DMS153 treated with DMSO at 0.1 percent for 48 hours (cell line): ENCODE data around the gene SGSH.
"Not testable (repeated sequence)": the region's sequence is repeated elsewhere in the genome, so short reads cannot be mapped to it uniquely, and the experiment has no call there.

Source experiments
- DNase-seq: peaks from one replicate; lab custom pipeline; 2025; ENCODE audit not compliant: unreplicated experiment; lab: John Stamatoyannopoulos, UW

Gene SGSH

DNA sequence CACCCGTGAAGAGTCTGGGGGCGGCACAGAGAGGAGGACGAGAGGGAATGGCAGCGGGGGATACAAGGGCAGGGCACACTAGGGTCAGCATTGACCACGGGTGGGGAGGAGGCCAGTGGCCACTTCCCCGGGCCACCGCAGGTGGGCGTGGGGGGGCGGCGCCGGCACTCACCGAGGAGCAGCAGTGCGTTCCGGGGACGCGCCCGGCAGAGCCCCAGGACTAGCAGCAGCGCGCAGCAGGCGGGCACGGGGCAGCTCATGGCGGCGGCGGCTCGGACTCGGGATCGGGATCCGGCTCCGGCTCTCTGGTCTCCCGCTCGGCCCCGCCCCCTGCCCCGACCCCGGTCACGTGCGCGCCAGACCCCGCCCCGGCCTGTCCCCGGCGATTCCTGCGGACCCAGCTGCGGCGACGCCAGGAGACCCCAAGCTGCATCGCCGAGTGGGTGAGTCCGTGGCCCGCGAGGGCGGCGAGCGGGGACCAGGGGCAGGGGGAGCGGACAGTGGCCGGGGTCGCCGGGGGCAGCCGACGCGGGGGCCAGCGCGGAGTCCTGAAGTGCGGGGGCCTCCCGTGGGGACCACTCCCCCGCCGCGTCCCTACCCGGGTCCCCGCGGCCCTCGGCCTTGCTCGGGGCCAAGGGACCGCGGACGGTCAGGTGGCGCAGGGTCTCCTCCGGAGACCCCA lies at the start of gene SGSH, which contains the start of gene SLC26A11:
TSS of gene SGSH (minus strand) at position 280 of the 682 bp plus-strand sequence. CDS start at position 260, 20 bp downstream.
TSS of gene SLC26A11 (plus strand) at position 374 of the 682 bp plus-strand sequence. CDS start 1,134 bp downstream, outside the sequence.
- peak; percentile 46 for DNase-seq

DNA sequence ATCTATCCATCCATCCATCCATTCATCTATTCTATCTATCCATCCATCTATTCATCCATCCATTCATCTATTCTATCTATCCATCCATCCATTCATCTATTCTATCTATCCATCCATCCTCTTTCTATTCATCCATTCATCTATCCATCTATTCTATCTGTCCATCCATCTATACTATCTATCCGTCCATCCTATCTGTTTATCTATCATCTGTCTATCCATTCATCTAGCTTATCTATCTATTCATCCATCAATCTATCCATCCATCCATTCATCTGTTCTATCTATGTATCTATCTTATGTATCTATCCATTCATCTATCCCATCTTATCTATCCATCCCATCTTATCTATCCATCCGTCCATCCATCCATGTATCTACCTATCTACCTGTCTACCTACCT lies 49.3 kb upstream of the SGSH start:
- DNase-seq, result no peak

DNA sequence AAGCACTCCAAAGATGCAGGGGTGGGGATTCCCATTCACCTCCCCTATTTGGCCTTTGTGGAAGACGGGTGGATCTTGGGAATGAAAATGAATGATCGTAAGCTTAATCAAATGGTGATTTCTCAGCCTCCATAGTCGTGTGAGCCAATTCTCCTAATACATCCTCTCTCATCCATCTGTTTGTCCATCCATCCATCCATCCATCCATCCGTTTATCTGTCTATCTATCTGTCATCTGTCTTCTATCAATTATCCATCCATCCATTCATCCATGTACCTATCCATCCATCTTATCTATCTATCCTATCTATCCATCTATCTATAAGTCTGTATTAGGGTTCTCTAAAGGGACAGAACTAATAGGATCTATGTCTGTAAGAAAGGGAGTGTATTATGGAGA lies 48.3 kb upstream of the SGSH start:
- no peak for DNase-seq

DNA sequence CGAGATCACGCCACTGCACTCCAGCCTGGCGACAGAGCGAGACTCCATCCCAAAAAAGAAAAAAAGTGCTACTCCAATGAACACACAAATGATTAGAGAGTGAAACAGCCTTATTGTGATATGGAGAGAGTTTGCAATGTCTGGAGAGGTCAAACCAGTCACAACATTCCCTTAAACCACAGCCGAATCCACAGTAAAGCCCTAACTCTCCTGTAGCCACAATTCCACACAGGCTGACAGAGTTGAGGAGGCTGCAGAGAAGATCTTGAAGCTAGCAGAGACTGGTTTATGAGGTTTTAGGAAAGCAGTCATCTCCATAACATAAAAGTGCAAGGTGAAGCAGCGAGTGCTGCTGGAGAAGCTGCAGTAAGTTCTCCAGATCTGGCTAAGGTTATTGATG lies 47.3 kb upstream of the SGSH start:
- no peak for DNase-seq

DNA sequence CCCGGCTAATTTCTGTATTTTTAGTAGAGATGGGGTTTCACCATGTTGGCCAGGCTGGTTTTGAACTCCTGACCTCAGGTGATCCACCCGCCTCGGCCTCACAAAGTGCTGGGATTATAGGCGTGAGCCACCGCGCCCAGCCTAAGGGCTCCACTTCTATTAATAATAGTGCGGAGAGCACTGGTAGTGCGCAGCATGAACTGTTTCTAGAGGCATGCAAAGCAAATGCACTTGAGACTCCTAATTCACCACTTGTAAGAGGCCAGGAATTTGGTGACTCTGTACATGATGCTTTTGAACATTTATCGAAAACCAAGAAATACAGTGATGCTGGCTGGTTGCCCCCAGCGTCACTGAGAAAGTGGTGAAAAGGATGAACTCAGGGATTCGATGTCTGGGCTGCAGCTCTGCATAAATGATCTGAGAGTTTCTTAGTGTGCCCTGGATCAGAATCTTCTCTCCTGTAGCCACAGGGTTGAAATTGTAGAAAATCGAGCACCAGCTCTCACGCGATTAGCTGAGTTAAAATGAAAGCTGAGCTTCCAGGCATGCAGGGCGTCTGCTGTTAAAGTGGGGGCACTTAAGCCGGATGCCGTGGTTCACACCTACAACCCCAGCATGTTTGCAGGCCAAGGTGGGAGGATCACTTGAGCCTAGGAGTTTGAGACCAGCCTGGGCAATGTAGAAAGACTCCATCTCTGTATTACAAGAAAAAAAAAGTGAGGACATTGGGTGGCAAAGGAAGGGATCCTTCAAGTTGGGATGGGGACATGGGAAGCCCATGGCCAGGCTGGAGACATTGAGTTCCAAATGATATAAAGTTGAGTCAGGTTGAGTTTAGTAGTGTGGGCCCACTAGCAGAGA lies 45.3 kb upstream of the SGSH start:
- no peak for DNase-seq

DNA sequence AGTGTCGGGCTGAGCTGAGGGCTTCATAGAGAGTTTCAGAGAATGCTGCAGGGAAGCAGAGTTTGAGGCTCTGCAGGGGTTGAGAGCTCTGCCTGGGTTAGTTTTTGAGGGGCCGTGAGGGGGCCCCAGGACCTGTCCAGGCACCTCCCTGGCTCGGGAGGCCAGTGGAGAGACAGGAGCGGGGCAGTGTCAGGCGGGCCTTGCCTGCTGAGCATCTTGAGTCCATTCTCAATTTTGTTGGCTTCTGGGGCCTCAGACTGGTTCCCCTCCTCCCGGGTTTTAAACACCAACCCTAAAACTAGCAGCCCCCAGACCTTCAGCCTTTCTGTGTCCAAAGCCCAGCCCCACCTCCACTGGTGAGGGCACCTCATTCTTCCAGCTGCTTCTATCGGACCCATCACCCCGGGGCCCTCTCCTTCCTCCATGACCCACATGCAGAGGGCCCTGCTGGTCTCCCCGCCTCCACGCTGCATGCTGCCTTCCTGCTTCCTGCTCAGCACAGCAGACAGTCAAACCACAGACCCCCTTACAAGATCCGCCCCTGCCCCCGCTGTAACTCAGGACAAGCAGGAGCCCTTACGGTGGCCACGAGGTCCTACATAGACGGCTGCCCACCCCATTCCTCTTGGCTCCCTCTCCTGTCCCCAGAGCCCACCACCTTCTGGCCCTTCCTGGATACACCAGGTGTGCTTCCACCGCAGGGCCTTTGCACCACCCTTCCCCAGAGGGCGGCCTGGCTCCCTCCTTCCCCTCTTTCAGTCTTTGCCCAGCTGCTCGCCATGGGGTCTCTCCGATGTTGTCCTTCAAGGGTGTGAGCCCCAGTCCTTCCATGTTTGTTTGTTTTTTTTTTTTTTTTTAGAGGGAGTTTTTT lies 44.3 kb upstream of the SGSH start:
- DNase-seq, result no peak

DNA sequence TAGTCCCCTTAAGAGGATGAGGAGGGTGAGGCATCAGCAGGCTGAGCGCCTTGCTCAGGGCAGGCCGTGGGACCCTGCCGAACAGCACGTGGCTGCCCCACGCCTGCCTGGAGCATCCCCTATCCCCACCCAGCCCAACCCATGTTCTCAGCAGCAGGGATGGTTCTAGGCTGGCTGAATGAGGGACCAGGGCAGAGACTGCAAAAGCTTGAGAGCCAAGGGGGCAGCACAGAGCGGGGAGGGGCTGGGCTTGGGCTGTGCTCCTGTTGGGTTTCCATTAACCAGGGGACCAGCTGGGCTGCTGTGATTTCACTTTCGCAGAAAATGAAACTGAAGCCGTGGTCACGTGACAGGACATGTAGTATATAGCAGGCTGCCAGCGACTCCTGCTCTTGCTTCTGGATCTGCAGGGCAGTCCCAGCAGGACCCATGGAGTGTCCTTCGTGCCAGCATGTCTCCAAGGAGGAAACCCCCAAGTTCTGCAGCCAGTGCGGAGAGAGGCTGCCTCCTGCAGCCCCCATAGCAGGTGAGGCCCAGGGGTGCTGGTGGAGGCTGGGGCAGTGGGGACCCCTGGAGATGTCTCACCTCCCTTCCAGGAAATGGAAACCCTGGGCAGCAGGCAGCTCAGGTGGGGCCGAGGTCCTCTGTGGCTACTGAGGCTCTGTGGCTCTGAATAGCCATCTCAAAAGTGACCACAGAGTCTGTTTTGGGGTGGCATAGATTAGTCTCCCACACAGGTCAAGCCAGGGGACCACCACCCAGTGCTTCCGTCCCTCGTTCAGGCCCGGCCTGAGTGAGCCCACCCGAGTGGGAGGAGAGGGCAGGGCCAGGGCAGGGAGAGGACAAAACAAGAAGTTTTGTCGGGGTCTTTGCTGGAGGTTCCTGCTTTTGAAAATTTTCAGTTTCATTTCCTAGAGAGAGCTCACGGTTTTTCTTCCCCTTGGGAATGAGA lies 43.4 kb upstream of the SGSH start:
- peak; percentile 34 for DNase-seq

DNA sequence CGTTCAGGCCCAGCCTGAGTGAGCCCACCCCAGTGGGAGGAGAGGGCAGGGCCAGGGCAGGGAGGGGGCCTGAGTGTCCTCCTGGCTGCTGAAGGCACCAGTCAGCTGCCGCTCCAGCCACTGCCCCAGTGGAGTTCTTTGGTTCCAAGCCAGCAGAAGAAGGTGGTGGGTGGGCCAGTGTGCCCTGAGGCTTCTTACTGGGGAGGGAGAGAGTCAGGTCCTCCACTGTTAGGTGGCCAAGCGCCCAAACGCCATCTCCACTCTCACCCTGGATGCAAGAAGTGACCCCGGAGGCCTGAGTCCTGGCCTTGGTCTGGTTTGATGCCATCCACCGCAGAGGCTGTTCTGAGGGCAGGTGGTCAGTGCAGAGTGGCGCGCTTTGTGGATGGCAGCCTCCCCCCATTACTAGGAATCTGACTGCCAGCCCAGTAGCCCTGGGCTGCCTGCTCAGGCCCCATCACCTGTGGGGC lies 42.7 kb upstream of the SGSH start:
- no peak for DNase-seq

DNA sequence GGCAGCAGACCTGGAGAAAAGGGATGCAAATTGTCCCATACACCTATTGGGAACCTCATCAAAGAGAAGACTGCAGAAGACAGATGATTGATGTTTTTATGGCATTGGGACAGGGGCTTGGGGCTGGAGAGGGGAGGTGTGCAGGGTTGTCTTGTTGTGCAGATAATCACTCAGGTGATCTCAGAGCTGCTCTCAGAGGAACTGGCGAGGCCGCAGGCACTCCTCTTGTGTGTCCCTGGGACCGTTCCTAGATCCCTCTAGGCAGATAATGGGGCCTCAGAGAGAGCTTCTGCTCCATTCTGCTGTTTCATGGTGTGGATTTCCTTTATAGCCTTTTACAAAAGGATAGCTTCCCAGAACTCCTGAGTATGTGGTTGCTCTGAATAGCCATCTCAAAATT lies 42.2 kb upstream of the SGSH start:
- no peak for DNase-seq

DNA sequence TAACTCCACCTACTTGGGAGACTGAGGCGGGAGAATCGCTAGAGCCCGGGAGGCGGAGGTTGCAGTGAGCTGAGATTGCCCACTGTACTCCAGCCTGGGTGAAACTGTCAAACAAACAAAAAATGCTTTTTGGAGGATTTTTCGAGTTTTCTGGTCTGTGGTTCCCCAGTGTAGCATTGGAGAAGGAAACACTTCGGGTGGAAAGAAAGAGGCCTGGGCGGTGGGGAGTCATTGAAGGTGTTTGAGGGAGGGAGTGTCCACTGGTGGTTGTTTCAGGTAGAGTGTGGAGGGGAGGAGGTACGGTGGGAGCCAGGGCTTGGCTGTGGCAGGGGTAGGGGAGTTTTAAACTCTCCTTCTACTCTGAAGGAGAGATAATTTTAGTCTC lies 41.8 kb upstream of the SGSH start:
- no peak for DNase-seq

DNA sequence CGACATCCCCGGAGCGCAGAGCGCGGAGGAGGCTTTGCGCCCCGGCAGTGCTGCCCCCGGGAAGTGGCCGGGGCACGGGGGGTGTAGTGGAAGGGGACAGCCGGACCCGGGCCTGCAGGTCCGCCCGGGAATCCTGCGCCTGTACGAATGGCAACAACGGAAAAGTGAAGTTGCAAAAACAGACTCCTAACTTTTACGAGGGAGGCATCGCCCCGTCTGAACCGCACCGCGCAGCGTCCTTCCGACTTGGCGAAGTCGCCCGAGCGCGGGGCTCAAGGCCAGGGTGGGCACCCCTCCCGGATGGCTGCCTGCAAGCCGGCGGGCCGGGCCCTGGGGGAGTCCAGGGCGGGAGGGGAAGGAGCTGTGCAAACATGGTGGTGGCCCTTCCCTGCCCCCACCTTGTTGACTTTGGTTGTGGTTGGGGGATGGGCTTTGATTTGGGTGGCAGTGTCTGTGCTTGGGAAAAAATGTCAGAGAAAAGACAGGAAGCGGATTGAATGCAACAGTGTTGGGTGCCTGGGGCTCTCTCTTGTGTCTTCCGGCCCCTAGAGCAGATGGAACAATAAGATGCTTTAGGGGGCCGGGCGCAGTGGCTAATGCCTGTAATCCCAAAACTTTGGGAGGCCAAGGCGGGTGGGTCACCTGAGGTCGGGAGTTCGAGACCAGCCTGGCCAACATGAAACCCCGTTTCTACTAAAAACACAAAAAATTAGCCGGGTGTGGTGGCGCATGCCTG lies 41.2 kb upstream of the SGSH start:
- peak; percentile 91 for DNase-seq

DNA sequence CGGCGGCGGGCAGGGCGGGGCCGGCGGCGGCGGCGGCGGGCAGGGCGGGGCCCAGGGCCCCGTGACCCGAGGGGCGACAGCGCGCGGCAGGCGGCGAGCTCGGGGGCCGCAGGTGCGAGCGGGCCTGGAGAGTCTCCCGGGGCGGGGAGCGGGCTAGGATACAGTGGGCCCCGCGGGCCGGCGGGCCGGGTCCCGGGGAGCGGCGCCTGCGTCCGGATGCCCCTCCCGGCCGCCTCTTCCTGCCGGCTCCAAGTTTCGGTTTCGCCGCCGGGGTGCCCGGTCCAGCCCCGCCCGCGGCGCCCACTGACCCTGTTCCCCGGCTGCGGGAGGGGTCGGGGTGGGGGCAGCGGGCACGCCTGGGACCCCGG lies 40.6 kb upstream of the SGSH start, which contains the start of gene RNF213:
TSS of gene RNF213 (plus strand) at position 62 of the 368 bp plus-strand sequence. CDS start 2,830 bp downstream, outside the sequence.
- no peak for DNase-seq

DNA sequence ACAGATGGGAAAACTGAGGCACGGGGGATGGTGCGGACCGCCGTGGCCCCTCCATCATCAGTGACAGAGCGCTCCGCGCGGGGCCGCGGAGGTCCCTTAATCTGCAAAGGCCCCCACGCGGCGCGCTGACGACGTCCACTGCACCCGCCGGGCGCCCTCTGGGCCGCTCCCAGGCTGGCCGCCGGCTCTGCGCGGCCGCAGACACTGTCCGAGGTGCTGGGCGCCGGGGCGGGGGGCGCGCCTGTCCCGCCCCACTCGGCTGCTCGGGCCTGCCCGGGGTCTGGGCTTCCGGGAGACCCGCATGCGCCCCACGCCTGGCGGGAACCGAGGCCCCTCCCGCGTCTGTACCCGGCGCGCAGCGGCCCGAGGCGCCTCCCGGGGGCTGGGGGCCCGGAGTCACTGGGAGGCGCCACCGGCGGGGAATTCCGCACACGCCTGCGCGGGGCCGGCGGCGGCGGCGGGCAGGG lies 40.0 kb upstream of the SGSH start:
- no peak for DNase-seq

DNA sequence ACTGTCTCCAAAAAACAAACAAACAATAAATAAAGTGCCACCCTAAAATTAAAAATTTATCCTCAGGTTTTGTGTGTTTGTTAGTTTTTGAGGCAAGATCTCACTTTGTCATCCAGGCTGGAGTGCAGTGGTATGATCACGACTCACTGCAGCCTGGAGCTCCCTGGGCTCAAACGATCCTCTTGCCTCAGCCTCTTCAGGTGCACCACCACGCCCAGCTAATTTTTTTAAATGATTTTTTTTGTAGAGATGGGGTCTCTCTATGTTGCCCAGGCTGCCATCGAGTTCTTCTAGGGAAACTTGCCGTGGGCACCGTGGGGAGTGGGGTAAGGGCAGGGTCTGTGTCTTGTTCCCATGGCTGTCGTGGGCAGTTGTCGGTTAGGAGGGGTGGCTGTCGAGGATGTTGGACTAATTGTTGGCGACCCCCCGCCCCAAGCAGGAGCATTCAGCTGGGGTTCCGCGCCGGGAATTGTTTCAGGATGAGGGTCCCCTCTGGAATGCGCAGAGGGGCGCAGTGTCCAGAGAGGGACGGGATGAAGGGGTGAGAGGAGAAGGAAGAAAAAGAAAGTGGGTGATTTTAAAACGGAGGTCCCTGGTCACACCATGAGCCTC lies 39.4 kb upstream of the SGSH start:
- no peak for DNase-seq

DNA sequence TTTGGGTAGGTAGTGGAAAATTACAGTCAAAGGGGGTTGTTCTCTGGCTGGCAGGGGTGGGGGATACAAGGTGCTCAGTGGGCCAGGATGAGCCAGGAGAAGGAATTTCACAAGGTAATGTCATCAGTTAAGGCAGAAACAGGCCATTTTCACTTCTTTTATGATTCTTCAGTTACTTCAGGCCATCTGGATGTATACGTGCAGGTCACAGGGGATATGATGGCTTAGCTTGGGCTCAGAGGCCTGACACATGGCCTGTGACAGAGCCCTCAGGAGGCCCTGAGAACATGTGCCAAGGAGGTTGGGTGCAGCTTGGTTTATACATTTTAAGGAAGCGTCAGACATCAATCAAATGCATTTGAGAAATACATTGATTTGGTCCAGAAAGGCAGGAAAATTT lies 38.2 kb upstream of the SGSH start:
- DNase-seq, result not testable (repeated sequence)

DNA sequence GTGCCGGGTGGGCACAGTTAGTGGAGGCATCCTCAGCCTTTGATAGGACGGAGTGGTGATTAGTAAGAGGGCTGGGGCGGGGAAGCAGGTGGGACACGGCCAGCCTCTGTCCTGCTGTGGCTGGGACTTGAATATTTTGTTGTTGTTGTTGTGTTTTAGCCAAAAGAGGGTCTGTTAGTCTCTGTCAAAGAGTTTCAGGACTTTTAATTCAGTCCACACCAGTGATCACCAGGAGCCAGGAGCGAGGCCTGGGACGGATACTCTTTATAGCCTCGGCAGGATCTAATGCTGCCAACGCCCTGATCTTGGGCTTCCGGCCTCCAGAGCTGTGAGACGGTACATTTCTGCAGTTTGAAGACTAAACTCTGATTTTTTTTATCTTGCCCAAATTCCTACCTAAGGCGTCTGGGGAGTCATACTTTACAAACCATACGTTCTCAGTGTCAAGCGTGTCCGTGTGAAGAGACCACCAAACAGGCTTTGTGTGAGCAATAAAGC lies 37.6 kb upstream of the SGSH start:
- no peak for DNase-seq

DNA sequence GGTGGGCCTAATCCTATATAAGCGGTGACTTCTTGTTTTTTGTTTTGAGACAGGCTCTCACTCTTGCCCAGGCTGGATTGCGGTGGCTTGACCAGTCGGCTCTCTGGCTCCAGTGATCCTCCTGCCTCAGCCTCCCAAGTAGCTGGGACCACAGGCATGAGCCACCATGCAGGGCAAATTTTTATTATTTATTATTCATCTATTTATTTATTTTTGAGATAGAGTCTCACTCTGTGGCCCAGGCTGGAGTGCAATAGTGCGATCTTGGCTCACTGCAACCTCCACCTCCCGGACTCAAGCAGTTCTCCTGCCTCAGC lies 35.9 kb upstream of the SGSH start:
- DNase-seq, result no peak

DNA sequence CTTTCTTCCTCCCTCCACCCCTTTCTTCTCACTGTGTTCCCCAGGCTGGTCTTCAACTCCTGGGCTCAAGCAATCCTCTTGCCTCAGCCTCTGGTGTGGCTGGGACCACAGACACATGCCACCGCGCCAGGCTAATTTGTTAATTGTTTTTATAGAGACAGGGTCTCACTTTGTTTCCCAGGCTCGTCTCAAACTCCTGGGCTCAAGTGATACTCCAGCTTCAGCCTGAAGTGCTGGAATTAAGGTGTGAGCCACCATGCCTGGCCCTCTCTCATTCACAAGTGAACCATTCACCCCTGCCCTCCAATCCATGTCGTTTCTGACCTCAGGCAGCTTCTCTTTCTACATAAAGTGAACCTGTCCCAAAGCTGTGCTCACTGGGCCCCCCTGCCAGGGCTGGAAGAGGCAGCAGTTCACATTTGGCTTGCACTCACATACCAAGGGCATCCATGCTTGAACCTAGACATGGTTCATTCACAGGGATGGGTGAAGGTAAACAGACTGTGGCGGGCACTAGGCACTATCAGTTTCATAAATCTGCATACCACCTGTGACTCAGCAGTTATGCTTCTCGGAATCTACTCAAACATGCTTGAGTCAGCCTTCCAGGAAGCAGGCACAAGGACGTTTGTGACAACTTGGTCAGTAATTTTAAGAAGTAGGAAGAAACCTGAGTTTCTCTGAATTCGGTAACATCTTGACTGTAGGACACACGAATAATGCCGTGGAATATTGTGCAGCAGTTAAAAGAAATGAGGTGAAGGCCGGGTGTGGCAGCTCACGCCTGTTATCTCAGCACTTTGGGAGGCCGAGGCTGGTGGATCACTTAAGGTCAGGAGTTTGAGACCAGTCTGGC lies 34.5 kb upstream of the SGSH start:
- DNase-seq, result no peak
